Activated naive CD4-positive, alpha-beta T cell (primary cell): ENCODE measurements around the gene CDK16.
A peak's percentile ranks its signal among the peaks of the same experiment; 100 is the strongest.

Experiments used
- DNase-seq, 4 experiments: peaks; one replicate each; lab custom pipeline; 2025; lab: John Stamatoyannopoulos, UW

Gene CDK16

DNA sequence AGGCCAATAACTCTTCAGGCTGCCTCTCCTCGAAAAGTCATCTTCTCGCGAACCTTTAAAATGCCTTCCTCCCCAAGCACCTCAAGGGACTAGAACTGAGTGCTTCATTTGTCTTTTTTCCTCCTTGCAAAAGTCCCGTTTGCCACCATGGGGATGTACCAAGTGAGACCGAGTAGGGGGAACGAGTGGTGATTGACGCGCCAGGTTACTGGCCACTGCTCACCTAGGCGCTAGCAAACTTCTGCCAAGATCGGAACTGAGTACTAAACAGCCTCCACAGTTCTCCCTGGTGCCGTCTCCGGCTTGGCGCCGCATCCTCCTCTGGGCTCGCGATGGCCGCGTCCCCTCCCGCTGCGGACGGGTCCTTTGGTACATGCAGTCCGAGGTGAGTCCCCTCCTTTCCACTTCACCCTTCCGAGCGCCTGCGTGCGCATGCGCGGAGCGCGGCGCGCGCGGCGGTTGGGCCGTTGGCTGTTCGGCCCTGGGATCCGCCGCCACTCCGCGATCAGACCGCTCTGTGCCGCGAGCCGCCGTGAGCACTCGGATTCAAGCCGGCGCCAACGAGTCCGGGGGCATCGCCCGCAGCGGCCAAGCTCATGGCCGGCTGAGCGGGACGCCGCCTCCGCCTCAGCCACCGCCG lies at the start of gene CDK16:
CDK16 (plus strand) TSS at position 402 of the 640 bp plus-strand sequence. CDS start 4,877 bp downstream, outside the sequence.
- peak; percentile 38 to 73 (median 58) for DNase-seq

DNA sequence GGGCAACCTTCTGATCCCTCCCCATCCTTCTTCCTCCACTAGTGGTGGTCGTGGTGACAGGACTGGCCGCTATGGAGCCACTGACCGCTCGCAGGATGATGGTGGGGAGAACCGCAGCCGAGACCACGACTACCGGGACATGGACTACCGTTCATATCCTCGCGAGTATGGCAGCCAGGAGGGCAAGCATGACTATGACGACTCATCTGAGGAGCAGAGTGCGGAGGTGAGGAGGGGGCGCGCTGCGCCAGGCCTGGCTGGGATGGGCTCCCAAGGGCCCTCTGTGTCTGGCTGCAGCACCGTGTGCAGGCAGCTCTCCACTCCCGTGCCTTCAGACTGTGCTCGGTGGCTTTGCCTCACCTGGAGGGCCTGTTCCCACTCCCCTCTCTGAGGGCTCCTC lies 49.2 kb upstream of the CDK16 start:
- no peak for DNase-seq

DNA sequence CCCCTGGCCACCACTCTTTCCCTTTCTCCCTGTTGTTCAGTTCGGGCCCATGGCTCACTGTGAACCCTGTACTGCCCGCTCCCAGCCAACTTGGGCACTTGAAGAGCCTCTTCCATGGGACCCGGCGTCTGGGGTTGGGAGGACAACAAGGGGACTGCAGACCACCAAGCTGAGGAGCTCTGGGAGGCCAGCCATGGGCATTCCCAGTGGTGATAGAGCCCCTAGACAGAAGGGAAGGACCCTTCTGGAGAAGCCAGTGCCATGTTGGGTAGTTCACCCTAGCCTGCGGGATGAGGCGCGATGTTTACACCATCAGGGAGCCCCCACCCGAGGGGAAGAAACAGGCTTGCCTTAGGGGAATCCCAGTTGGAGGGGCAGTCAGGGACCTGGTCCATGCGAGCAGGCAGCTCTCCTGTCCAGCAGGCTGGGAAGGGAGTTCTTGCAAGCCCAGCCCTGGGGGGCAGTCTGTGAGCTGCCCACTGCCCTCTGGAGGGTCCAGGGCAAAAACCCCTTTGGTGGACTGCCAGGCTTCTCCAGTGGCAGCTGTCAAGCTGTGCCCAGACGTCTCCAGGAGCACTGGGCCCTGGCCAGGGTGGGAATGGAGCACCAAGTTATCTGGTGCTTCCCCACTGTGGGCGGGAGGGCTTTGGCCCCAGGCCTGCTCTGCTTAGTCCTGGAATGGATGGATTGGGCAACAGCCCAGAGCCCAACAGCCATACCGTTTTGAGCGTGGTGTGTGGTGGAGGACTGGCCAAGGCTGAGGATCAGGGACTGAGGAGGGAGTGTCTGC lies 48.6 kb upstream of the CDK16 start:
- DNase-seq, result no peak

DNA sequence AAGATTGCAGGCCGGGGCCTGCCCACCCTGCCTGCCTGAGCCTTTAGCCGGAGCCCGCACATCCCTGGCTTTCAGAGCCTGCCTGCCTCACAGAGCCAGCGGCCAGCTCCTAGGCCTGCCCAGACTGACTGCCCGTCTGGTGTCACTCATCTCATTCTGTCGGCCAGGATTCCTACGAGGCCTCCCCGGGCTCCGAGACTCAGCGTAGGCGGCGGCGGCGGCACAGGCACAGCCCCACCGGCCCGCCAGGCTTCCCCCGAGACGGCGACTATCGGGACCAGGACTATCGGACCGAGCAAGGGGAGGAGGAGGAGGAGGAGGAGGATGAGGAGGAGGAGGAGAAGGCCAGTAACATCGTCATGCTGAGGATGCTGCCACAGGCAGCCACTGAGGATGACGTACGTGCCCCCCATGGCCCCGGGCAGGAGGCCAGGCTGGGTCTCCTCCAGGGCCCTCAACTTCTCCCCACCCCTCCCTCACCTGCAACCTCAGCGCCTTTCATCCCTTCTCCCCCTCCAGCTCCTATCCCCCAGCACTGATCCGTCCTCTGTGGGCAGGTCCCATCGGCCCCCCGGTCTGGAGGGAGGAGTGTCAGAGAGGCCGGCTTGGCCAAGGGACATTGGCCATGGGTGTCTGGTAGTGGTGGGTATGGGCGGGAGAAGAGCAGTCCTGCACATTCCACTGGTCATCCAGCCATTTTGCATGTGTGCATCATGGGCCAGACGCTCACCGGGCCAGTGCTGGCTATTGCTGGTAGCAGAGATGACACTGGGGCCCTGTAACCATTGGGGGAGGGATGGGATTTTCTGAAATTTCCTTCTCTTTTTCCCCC lies 47.4 kb upstream of the CDK16 start:
- no peak for DNase-seq

DNA sequence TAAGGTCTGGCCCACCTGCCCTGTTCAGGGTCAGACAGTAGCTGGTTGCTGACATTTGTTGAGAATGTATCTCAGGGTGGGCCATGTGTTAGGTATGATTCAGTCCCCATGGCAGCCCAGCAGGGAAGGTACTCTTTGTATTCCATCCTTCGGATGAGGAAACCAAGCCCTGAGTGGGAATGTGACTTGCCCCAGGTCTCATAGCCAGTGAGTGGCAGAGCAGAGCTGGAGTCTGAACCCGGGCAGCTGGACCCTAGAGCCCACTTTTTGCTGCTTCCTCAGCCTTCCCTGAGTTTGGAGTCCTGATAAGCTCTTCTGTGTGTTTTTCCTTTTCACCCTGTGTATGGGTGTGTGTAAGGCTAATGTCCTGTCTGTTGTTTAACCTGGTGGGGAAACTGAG lies 46.5 kb upstream of the CDK16 start:
- DNase-seq, result no peak

DNA sequence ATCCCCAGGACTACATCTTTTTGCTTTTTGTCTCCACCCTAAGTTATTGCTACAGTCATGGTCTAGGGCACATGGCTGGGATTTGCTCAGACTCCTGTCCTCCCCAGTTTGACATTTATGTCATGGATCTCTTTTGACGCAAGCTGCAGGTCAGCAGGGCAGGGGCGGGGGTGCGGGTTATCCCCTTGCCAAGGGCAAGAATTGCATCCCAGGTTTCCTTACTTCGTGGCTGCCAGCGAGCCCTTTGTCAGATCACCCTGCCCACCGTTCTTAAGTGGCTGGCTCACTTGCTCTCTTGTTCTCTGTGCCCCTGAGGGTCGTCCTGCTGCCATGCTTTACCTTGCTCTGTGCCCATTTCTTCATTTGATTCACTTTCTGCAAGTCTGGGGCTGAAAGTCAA lies 45.9 kb upstream of the CDK16 start:
- no peak for DNase-seq

DNA sequence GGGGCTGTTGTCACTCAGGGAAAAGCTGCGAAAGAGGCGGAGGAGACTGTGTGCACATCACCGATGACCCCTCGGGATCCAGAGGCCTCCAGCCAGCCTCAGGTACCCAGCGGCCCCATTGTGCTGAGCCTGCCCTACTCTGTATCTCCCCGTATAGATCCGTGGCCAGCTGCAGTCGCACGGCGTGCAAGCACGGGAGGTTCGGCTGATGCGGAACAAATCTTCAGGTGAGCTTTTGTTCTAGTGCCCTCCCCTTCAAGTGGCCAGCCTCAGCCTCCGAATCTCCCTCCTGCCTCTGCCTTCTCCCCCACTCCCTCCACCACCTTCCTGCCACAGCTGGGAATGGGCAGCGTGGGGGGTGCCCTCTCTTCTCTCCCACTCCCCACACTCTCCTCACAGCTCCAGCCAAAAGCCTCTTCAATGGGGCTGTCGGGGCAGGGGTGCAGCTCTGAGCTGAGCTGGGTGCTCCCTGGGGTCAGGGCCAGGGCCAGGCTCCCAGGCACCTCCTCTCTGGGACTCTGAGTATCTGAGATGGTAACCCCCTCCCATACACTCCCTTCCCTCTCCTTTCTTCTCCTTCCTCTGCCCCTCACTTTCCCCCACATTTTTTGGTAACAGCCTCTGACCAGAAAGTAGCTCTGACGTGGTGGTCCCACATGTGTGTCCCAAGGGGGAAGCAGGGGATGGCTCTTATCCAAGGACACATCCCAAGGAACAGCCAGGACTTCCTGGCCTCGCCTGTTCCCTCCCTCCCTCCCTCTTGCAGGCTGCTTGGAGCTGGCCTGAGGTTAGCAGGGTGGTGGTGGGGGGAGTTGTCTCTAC lies 45.3 kb upstream of the CDK16 start:
- no peak for DNase-seq

DNA sequence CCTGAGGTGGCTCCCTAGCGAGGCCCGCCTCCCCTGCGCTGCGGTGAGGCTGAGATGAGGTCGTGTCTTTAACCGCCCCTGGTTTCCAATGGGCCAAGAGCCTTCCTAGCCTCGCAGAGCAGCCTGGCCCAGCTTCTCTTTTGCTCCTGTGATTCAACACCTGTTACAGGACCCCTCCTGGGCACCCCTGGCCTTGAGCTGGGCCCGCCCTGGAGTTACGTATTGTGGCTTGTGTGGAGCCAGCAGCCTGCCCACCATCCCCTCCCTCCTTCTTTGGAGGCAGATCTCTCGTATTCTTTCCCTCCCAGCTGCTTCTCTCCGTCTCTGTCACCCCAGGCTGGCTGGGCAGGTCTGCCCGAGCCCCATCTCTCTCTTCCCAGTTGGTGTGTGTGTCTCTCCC lies 44.1 kb upstream of the CDK16 start:
- DNase-seq, result no peak

DNA sequence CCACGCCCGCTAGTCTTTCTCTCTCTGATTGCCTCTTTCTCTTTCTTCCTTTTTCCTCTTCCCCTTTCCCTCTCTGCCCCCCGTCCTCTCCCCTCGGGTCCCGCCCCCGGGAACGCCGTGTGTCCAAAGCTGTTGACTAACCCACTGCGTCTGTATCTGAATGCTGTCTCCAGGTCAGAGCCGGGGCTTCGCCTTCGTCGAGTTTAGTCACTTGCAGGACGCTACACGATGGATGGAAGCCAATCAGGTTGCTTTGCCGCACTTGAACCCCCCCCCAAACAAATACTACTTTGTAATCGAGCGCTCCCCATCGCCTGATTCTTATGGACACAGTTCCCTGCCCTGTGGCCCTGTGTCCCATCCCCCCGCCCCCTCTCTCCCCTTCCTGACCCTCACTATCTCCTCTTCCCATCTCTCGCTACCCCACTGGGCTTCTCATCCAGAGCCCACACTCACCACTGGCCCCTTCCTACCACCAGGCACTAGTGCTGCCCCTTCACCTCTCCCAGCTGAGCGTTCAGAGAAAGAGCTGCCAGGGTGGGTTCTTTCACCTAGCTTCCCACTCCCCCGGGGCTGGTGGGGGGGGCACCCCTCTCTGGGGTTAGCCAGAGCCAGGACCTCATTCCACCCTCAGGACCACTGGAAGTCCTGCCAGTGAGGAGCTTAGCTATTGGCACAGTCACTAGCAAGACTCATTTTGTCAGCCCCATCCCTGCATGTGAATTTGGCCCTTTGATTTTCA lies 43.5 kb upstream of the CDK16 start:
- no peak for DNase-seq

DNA sequence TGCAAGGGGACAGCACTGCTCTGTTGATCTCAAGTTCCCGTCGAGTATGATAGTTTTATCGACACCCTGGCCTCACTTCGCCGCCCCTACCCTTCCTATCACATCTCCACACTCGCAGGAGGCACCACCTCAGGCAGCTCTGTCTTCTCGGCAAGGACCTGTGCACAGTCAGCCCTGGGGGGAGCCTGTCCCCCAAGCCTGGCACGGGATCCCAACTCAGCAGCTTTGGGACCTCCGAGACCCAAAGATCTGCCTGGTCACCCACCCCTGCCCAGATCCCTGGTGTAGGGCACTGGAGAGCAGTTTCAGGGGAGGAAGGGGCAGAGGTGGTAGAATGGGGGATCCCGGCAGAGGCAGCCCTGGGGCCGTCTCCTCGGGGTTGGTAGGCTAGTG lies 42.9 kb upstream of the CDK16 start:
- DNase-seq, result no peak

DNA sequence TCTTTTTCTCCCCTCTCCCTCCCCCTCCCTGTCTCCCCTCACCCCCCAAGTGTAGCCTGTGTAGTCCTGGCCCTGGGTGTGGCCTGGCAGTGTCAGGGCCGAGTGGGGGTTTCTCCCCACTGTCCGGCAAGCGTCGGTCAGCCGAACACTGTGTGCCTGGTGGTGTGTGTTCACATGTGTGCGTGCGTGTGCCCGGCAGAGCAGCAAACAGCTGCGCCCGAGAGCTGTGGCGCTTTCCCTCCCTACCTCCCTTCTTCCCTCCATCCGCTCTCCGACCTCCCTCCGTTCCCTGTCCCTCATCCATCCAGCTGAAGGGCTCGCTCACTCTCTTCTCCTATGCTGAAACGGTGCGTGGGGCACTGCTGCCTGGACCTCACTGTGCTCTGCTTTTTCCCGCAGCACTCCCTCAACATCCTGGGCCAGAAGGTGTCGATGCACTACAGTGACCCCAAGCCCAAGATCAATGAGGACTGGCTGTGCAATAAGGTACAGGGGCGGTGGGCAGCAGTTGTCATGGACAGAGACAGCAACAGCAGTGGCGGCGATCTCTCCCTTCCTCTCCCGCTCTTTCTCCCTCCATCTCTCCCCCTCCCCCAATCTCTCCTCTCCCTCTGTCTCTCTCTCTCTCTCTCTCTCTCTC lies 42.3 kb upstream of the CDK16 start:
- no peak for DNase-seq

DNA sequence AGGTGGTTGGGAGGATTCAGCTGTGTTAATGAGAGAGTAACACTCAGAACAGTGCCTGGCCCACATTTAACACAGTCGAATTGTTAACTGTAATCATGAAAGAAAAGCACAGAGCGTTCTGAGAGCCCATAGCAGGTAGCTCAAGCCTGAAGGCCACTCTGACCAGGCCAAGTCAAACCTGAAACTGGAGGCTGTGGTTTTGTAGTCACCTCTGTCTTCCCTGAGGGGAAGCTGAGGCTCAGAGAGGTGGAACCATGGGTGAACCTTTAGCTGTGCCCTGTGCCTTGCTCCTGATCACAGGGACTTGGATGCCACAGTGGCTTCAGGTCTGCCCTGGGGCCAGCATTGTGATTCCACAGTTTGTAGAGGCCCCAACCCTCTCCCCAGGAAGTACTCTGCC lies 41.4 kb upstream of the CDK16 start:
- DNase-seq, result no peak

DNA sequence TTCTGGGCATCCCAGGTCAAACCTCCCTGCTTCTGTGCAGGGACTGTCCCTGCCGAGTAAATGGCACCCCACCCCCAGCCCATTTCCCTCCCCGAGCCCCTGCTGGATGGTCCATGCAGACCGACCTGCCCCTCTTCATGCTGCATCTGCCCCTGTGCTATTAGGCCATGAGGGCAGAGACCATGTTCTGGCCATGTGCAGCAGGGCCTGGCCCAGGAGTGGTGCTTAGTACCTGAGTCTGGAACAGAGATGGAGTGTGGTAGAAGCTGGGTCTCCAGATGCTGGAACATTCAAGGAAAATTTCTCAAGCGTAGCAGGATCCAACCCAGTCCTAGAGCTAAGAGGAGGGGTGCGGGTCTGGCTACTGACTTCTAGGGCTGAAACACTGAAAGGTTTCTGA lies 40.1 kb upstream of the CDK16 start:
- DNase-seq, result no peak

DNA sequence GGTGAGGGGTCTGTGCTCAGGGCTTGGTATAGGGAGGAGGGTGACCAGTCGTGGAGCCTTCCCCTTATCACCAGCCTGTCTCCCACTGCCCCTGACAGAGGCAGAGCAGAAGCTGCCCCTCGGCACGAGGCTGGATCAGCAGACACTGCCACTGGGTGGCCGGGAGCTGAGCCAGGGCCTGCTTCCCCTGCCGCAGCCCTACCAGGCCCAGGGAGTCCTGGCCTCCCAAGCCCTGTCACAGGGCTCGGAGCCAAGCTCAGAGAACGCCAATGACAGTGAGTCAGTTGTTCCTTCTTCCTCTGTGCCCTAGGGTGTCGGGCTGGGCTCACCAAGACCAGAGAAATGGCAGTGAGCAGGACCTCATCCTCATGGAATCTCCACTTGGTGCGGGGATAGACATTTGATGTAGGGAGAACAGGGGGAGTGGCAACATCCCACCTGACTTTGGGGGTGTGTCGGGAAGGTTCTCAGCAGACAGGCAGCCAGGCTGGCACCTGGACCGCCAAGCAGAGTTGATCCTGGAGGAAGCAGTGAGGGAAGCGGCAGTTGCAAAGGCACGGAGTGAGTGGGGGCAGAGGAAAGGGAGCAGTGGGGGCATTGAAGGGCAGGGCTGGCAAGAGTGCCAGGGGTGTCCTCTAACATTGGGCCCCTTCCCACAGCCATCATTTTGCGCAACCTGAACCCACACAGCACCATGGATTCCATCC lies 39.1 kb upstream of the CDK16 start:
- no peak for DNase-seq

DNA sequence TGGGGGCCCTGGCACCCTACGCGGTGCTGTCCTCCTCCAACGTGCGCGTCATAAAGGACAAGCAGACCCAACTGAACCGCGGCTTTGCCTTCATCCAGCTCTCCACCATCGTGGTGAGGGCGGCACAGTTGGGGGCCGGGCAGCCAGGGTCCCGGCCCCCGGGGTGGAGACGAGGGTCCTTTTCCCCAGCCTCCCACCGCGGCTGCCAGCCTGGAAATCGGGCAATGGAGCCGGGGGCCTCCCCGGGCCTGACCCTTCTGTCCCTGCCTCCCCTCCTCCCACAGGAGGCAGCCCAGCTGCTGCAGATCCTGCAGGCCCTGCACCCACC lies 38.6 kb upstream of the CDK16 start:
- DNase-seq, result no peak

DNA sequence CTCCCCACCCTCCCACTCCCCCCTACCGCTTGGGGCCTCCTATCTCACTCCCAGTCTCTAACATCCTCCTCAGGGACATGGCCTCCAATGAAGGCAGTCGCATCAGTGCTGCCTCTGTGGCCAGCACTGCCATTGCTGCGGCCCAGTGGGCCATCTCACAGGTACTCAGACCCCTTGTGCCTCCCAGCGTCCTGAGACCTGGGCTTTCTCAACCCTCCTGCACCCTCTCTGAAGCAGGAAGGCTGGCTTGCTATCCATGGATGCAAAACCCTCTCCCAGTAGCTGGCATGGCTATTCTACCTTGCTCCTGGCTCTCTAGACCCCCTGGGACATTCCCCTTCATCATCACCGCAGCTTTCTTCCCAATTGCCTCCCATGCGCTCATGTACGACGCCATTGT lies 38.1 kb upstream of the CDK16 start:
- DNase-seq, result no peak

DNA sequence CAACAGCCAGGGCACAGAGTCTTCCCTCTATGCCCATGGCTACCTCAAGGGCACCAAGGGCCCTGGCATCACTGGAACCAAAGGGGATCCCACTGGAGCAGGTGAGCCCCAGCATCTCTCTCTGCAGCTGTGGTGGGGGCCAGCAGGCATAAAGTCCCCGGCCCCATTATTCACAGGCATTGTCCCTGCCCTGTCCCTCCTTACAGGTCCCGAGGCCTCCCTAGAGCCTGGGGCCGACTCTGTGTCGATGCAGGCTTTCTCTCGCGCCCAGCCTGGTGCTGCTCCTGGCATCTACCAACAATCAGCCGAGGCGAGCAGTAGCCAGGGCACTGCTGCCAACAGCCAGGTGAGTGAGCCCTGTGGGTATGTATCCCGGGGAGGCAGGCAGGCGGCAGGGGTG lies 37.2 kb upstream of the CDK16 start:
- DNase-seq, result no peak

DNA sequence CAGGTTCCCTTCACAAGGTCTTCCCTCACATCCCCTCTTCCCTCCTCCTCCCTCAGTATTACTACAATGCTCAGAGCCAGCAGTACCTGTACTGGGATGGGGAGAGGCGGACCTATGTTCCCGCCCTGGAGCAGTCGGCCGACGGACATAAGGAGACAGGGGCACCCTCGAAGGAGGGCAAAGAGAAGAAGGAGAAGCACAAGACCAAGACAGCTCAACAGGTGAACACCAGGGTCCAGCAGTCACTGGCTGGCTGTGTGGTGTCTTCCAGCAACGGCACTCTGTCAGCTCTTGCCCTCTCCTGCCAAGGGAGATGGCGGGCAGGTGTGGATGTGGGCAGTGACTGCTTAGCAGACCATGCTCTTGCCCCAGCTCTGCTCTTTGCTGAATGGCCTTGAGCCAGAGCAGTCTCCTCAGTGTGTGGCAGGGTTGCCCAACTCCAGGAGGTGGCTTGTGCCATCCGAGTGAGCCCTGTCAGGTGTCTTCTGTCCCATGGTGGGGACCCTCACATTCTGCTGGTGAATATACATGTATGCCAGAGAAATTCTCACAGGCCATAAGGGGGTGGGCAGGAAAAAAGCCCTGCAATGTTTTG lies 36.3 kb upstream of the CDK16 start:
- no peak for DNase-seq

DNA sequence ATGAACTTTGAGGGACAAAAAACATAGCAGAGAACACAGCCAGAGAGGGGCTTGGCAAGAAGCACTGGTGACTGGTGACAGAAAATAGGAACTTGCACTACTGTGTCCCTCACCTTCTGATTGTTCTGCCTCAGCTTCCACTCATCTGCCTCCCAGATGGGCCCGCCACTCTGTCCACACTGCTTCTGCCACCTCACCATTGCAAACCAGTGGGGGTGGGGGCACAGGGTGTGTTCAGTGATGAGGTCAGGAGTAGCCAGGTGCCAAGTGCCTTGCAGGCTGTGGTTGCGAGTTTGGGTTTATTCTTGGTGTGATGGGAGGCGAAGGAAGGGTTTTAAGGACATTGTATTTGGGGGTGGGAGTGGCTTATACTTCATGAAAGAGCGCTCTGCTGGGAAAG lies 34.0 kb upstream of the CDK16 start:
- DNase-seq, result no peak

DNA sequence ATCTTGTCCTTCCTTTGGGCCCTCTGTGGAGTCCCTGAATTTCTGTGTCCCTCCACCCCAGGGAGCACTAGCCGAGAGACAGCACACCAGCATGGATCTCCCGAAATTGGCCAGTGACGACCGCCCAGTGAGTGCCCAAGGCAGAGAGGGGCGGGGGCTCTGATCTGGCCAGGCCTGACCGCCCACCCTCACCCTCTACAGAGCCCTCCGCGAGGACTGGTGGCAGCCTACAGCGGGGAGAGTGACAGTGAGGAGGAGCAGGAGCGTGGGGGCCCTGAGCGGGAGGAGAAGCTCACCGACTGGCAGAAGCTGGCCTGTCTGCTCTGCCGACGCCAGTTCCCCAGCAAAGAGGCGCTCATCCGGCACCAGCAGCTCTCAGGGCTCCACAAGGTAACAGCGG lies 33.2 kb upstream of the CDK16 start:
- DNase-seq, result no peak
